ENCODE results near the gene AKR1C4. TPM values are rescaled to one million over a fixed set of nuclear protein-coding genes. Genes with fewer than 3 reads are reported as not detected.

AKR1C4 gene
- total and polyA plus RNA-seq, 2 experiments from 2014 or later: 0.40 to 1.7 TPM

DNA sequence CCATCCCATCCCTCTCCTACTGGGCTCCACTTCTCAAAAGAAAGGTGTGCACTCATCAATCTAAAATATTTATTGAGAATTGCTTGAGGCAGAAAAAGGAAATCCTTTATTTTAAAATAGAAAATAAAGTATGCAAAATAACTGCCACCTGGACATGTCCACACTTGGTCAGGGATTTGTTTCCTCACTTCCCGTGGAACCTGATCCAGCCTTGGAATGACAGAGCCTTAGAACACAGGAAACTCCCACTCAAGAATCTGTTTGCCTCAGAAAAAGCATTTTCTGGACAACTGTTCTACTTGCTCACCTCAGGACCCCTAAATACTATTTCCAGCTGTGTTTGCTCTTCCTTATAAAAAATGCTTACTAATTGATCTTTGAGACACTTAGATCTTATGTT, 40.7 kb upstream of the AKR1C4 start:
- Histone ChIP-seq H3K9me2 (replicated peaks; ENCODE audit: insufficient read depth) (no peaks in the 10 kb centered on the region), H3K4me1 (ENCODE audit: insufficient read depth) (no peaks in the 10 kb centered on the region), H2AFZ (no peak overlapping the region), H3K9me3 (ENCODE audit: low read depth) (no peaks in the 10 kb centered on the region), H3K36me3 (replicated peaks; ENCODE audit: insufficient read depth, low read depth) (no peaks in the 10 kb centered on the region), H3K79me2 (no peaks in the 10 kb centered on the region), H3K4me2 (no peak overlapping the region), H3K27me3 (no peaks in the 10 kb centered on the region), H4K20me1 (ENCODE audit: insufficient read depth, poor library complexity, severe bottlenecking) (no peaks in the 10 kb centered on the region), H3K27ac (no peak overlapping the region), H3K4me3 (no peak overlapping the region)
- WGBS (ENCODE audit: low lambda C conversion rate, missing lambda C conversion rate): 53% methylated on average over 1 of the region's 1 CpG
- TF ChIP-seq EZH2 (IDR thresholded peaks at IDR 0.05; ENCODE audit: borderline replicate concordance): no peak
- no peak for TF ChIP-seq EZH2phosphoT487 (IDR thresholded peaks at IDR 0.05; ENCODE audit: low read depth, severe bottlenecking, unreplicated experiment)
- TF ChIP-seq, protein P1, sequence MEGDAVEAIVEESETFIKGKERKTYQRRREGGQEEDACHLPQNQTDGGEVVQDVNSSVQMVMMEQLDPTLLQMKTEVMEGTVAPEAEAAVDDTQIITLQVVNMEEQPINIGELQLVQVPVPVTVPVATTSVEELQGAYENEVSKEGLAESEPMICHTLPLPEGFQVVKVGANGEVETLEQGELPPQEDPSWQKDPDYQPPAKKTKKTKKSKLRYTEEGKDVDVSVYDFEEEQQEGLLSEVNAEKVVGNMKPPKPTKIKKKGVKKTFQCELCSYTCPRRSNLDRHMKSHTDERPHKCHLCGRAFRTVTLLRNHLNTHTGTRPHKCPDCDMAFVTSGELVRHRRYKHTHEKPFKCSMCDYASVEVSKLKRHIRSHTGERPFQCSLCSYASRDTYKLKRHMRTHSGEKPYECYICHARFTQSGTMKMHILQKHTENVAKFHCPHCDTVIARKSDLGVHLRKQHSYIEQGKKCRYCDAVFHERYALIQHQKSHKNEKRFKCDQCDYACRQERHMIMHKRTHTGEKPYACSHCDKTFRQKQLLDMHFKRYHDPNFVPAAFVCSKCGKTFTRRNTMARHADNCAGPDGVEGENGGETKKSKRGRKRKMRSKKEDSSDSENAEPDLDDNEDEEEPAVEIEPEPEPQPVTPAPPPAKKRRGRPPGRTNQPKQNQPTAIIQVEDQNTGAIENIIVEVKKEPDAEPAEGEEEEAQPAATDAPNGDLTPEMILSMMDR (IDR thresholded peaks at IDR 0.05; ENCODE audit: poor library complexity): no peak
- no peak for DNase-seq (ENCODE audit: low spot score)

DNA sequence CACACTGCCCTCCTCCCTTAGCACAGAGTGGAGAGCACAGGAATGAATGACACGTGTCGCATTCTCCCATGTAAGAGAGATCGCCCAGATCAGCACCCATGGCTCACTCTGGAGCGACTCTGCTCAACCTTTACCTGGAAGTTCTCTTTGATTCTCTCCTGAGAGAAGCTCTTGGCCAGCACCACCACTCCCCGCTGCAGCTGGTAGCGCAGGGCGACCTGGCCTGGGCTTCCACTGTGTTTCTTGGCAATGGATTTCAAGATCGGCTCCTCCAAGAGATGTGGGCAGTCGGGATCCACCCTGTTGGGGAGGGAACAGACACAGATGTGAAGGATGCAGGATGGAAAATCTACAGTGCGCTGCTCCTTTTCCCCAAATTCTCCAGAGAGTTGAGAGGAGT, 39.1 kb upstream of the AKR1C4 start:
- Histone ChIP-seq H3K27me3 (no peaks in the 10 kb centered on the region), H4K20me1 (ENCODE audit: insufficient read depth, poor library complexity, severe bottlenecking) (no peaks in the 10 kb centered on the region), H3K4me3 (no peak overlapping the region), H3K9me2 (replicated peaks; ENCODE audit: insufficient read depth) (no peaks in the 10 kb centered on the region), H3K4me1 (ENCODE audit: insufficient read depth) (no peaks in the 10 kb centered on the region), H3K79me2 (no peaks in the 10 kb centered on the region), H3K4me2 (no peak overlapping the region), H2AFZ (no peak overlapping the region), H3K36me3 (replicated peaks; ENCODE audit: insufficient read depth, low read depth) (no peaks in the 10 kb centered on the region), H3K27ac (no peak overlapping the region), H3K9me3 (ENCODE audit: low read depth) (no peaks in the 10 kb centered on the region)
- 78% methylated on average over 10 of the region's 10 CpGs for WGBS (ENCODE audit: low lambda C conversion rate, missing lambda C conversion rate)
- DNase-seq (ENCODE audit: low spot score): no peak
- TF ChIP-seq EZH2phosphoT487 (IDR thresholded peaks at IDR 0.05; ENCODE audit: low read depth, severe bottlenecking, unreplicated experiment) (no peak), EZH2 (IDR thresholded peaks at IDR 0.05; ENCODE audit: borderline replicate concordance) (no peak)
- TF ChIP-seq, protein P1 (IDR thresholded peaks at IDR 0.05; ENCODE audit: poor library complexity): no peak

DNA sequence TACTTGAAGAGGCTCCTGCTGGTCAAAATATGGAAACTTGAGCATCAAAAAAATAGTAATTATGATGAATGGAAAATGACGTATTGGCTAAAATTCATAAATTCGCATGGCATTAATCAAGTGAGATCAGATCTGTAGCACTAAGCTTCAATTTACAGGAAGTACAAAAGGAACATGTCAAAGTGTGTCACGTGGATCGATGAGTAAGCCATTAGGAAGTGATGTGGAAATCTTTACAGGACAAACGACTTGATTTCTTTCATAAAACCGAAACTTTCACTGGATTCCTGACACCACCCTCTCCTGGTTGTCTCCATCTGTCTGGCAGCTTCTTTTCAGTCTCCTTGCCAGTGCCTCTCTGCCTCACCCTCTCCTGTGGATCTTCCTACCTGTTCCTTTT, 37.5 kb upstream of the AKR1C4 start:
- 79% methylated on average over 6 of the region's 6 CpGs for WGBS (ENCODE audit: low lambda C conversion rate, missing lambda C conversion rate)
- no peak for TF ChIP-seq EZH2 (IDR thresholded peaks at IDR 0.05; ENCODE audit: borderline replicate concordance)
- TF ChIP-seq EZH2phosphoT487 (IDR thresholded peaks at IDR 0.05; ENCODE audit: low read depth, severe bottlenecking, unreplicated experiment): no peak
- TF ChIP-seq, protein P1 (IDR thresholded peaks at IDR 0.05; ENCODE audit: poor library complexity): no peak
- no peaks in the 10 kb centered on the region for H3K9me2 ChIP-seq (replicated peaks; ENCODE audit: insufficient read depth)

DNA sequence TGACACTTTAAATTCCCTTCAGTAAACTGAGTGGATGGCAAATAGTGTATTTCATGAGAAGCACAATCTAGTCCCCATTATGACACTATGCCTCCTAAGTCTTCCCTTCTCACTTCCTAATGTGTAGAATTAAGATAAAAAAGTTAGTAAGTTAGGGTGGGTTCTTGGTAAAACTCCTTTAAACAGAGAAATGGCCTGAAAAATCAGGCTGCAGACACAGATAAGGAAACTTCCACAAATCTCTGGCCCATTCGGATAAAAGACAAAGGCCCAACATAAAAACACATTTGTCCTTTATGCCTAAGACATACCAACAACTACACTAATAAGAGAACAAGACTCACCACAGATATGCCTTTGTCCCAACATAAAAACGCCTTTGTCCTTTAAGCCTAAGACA, 33.1 kb upstream of the AKR1C4 start:
- Histone ChIP-seq H3K27ac (no peak overlapping the region), H3K4me3 (no peak overlapping the region), H3K9me3 (ENCODE audit: low read depth) (peaks cover 7% of the 10 kb centered on the region), H3K27me3 (no peaks in the 10 kb centered on the region), H2AFZ (no peak overlapping the region), H3K4me1 (ENCODE audit: insufficient read depth) (no peaks in the 10 kb centered on the region), H4K20me1 (ENCODE audit: insufficient read depth, poor library complexity, severe bottlenecking) (no peaks in the 10 kb centered on the region), H3K4me2 (no peak overlapping the region), H3K36me3 (replicated peaks; ENCODE audit: insufficient read depth, low read depth) (no peaks in the 10 kb centered on the region), H3K9me2 (replicated peaks; ENCODE audit: insufficient read depth) (no peaks in the 10 kb centered on the region), H3K79me2 (no peaks in the 10 kb centered on the region)
- WGBS (ENCODE audit: low lambda C conversion rate, missing lambda C conversion rate): 57% methylated on average over 2 of the region's 2 CpGs
- TF ChIP-seq, protein P1 (IDR thresholded peaks at IDR 0.05; ENCODE audit: poor library complexity): no peak
- no peak for TF ChIP-seq EZH2 (IDR thresholded peaks at IDR 0.05; ENCODE audit: borderline replicate concordance)
- TF ChIP-seq EZH2phosphoT487 (IDR thresholded peaks at IDR 0.05; ENCODE audit: low read depth, severe bottlenecking, unreplicated experiment): no peak
- no peak for DNase-seq (ENCODE audit: low spot score)

More for the DNA sequence above, 37.5 kb upstream of the AKR1C4 start:
- no peak overlapping the region for H3K4me2 ChIP-seq
- H3K4me3 ChIP-seq: no peak overlapping the region
- no peaks in the 10 kb centered on the region for H3K36me3 ChIP-seq (replicated peaks; ENCODE audit: insufficient read depth, low read depth)
- DNase-seq (ENCODE audit: low spot score): no peak
- H3K79me2 ChIP-seq: no peaks in the 10 kb centered on the region
- H3K27me3 ChIP-seq: no peaks in the 10 kb centered on the region
- H2AFZ ChIP-seq: no peak overlapping the region
- no peaks in the 10 kb centered on the region for H3K4me1 ChIP-seq (ENCODE audit: insufficient read depth)
- H4K20me1 ChIP-seq (ENCODE audit: insufficient read depth, poor library complexity, severe bottlenecking): no peaks in the 10 kb centered on the region
- no peaks in the 10 kb centered on the region for H3K9me3 ChIP-seq (ENCODE audit: low read depth)
- no peak overlapping the region for H3K27ac ChIP-seq

All from hepatocyte (in vitro differentiated cells).